ENCODE data around the gene WIPF1. TPM values are rescaled to one million over a fixed set of nuclear protein-coding genes. Genes with fewer than 3 reads are reported as not detected.

The WIPF1 gene
- total RNA-seq, 4 donors from 2014 or later = 20.9 to 60.1 (median 43.3) TPM

DNA sequence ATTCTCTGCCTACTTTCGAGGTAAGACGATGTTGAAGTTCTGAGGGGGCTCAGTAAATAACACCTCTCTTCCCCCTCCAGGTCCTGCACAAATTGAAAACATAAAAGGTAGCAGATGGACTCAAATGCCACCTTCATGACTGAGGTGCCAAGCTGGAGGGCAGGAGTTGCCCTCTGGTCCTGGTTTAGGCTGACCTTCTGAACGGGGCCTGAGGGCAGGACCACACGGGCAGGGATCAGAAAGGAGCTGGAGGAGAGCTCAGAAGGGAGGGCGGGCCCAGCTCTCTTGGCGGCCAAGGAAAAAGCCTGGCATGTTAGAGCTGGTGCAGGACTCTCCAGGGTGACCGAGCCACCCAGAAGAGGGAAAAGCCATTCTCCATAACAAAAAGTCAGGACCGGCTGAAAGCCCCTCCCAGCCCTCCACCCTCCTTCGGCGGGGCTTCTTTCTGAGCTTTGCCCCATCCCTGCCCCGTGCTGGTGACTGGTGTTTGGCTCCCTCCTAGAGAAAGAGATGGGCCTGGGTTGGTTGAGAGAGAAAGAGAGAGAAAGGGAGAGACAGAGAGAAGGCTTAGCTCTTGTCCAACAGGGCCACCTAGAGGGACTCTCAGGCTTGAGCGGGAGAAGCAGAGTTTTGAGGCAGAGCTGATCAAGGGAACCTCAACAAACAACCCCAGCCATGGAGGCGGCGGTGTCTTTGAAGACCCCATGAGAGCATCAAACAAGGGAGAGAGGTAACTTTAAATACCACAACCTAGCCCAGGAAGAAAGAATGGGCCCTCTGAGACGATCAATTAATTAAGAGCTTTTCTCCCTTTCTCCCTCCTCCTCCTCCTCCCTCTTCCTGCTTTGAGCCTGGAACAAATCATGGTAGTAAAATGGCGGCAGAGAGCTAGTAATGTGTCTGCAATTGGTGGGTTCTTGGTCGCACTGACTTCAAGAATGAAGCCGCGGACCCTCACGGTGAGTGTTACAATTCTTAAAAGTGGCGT lies 50.8 kb downstream of the WIPF1 start:
- DNase-seq (ENCODE audit: low spot score) (no peak), ATAC-seq (ENCODE audit: low FRiP score) (no peak)
- TF ChIP-seq, protein P1, sequence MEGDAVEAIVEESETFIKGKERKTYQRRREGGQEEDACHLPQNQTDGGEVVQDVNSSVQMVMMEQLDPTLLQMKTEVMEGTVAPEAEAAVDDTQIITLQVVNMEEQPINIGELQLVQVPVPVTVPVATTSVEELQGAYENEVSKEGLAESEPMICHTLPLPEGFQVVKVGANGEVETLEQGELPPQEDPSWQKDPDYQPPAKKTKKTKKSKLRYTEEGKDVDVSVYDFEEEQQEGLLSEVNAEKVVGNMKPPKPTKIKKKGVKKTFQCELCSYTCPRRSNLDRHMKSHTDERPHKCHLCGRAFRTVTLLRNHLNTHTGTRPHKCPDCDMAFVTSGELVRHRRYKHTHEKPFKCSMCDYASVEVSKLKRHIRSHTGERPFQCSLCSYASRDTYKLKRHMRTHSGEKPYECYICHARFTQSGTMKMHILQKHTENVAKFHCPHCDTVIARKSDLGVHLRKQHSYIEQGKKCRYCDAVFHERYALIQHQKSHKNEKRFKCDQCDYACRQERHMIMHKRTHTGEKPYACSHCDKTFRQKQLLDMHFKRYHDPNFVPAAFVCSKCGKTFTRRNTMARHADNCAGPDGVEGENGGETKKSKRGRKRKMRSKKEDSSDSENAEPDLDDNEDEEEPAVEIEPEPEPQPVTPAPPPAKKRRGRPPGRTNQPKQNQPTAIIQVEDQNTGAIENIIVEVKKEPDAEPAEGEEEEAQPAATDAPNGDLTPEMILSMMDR (IDR thresholded peaks at IDR 0.05) = no peak

GRCh38 chr2:174545240-174545639 lies 52.4 kb downstream of the WIPF1 start:
- DNase-seq (ENCODE audit: low spot score) (no peak), ATAC-seq (ENCODE audit: low FRiP score) (no peak)
- TF ChIP-seq, protein P1 (IDR thresholded peaks at IDR 0.05) = no peak

- DNase-seq (ENCODE audit: low spot score) = no peak
- TF ChIP-seq, protein P1 (IDR thresholded peaks at IDR 0.05) = no peak
- ATAC-seq (ENCODE audit: low FRiP score) = no peak
Observed at GRCh38 chr2:174544802-174545201, 52.8 kb downstream of the WIPF1 start.

DNA sequence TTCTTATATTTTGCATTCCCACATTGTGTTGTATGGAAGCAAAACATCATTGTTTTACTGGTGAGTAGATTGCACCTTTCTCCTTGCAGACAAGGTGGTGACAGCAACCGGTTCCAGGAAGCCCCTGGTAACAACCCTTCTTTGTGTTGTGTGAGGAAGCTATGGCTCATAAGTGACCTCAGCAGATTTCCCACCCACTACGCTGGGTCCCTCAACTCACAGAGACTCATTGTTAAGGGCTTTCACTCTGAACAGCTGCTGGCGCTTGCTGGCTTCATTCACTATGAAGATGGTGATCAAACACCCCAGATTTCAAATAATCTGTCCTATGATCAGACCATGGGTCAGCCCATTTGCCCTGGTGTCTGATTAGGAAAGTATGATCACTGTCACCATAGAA lies 53.4 kb downstream of the WIPF1 start:
- TF ChIP-seq, protein P1 (IDR thresholded peaks at IDR 0.05) = no peak
- DNase-seq (ENCODE audit: low spot score) = no peak
- no peak for ATAC-seq (ENCODE audit: low FRiP score)

GRCh38 chr2:174540893-174541292 lies 56.7 kb downstream of the WIPF1 start:
- TF ChIP-seq, protein P1 (IDR thresholded peaks at IDR 0.05) = no peak
- no peak for DNase-seq (ENCODE audit: low spot score)
- no peak for ATAC-seq (ENCODE audit: low FRiP score)

- ATAC-seq (ENCODE audit: low FRiP score) = no peak
- DNase-seq (ENCODE audit: low spot score) = no peak
- TF ChIP-seq, protein P1 (IDR thresholded peaks at IDR 0.05) = no peak
Observed at GRCh38 chr2:174535757-174536703, 61.6 kb downstream of the WIPF1 start.

All from omental fat pad (tissue), 4 donors.